Spleen (tissue), 7 donors: ENCODE data around the gene CCDC63.

Experiments used
- CTCF ChIP-seq, 11 experiments: fragments of 200-600 bp in 7 of 11; fragments of 450-650 bp in 4 of 11; sonication (generic) in 4 of 11; IDR thresholded peaks in 8 of 11; conservative IDR thresholded peaks in 3 of 11; 1 replicate in 7 of 11; 2 replicates in 4 of 11; pipeline versions ENCODE4 v1.4.0 to v1.8.0; 2016 to 2021; ENCODE audit warnings: antibody characterized with exemption in 11 of 11, inconsistent platforms in 4 of 11, mild to moderate bottlenecking in 1 of 11
- POLR2A ChIP-seq, 3 donors: fragments of 450-650 bp; IDR thresholded peaks; one replicate each; pipeline ENCODE4 v1.5.1; 2017; ENCODE audit warnings: antibody characterized with exemption in 3 of 3, mild to moderate bottlenecking in 1 of 3
- POLR2AphosphoS5 ChIP-seq, 3 donors: sonication (generic); formaldehyde crosslinking; IDR thresholded peaks; one replicate each; pipeline ENCODE4 v1.5.1; 2017; ENCODE audit warnings: antibody characterized with exemption in 3 of 3
- donor health status: DM: no; HTN: no; CAD: no; lungs with moderate emphysema.
- donor health status: DM: no; HTN: no; CAD: no.
- donor health status: DM: no; HTN: no; CAD: no.

GRCh38 chr12:110937104-110937641 is 90.4 kb downstream of the CCDC63 start:
- TF ChIP-seq POLR2A (IDR thresholded peaks at IDR 0.05): no peak
- peak; percentile 71 to 95 (median 91) for TF ChIP-seq CTCF (IDR thresholded peaks at IDR 0.05 in 8 of 11, conservative IDR thresholded peaks at IDR 0.05 in 3 of 11)
- no peak for TF ChIP-seq POLR2AphosphoS5 (IDR thresholded peaks at IDR 0.05)
